ENCODE measurements around the gene NRG2.

Gene NRG2

GRCh38 chr5:139828207-139828895 lies 214.7 kb downstream of the NRG2 start:
- DNase-seq: no peak

GRCh38 chr5:139825690-139826089 lies 217.4 kb downstream of the NRG2 start:
- DNase-seq: no peak

GRCh38 chr5:139823757-139824355 lies 219.2 kb downstream of the NRG2 start:
- DNase-seq: no peak

- DNase-seq: no peak
Measured at GRCh38 chr5:139822553-139823425, 220.3 kb downstream of the NRG2 start.

GRCh38 chr5:139821806-139822552 lies 221.1 kb downstream of the NRG2 start:
- no peak for DNase-seq

GRCh38 chr5:139820606-139821005 lies 222.5 kb downstream of the NRG2 start:
- no peak for DNase-seq

- no peak for DNase-seq
Measured at GRCh38 chr5:139820130-139820529, 223.0 kb downstream of the NRG2 start.

GRCh38 chr5:139817970-139818369 lies 225.1 kb downstream of the NRG2 start:
- DNase-seq: no peak

- DNase-seq: no peak
Measured at GRCh38 chr5:139817362-139817761, 225.7 kb downstream of the NRG2 start.

- no peak for DNase-seq
Measured at GRCh38 chr5:139816566-139816965, 226.5 kb downstream of the NRG2 start.

GRCh38 chr5:139814704-139815280 lies 228.3 kb downstream of the NRG2 start:
- DNase-seq: no peak

- DNase-seq: no peak
Measured at GRCh38 chr5:139814191-139814601, 228.9 kb downstream of the NRG2 start.

GRCh38 chr5:139812836-139813805 lies 230.0 kb downstream of the NRG2 start:
- DNase-seq: no peak

- no peak for DNase-seq
Measured at GRCh38 chr5:139812323-139812722, 230.8 kb downstream of the NRG2 start.

GRCh38 chr5:139811274-139811607 lies 231.9 kb downstream of the NRG2 start:
- no peak for DNase-seq

GRCh38 chr5:139810341-139811273 lies 232.5 kb downstream of the NRG2 start:
- no peak for DNase-seq

GRCh38 chr5:139809331-139809810 lies 233.7 kb downstream of the NRG2 start:
- DNase-seq: no peak

- DNase-seq: no peak
Measured at GRCh38 chr5:139808481-139809330, 234.4 kb downstream of the NRG2 start.

GRCh38 chr5:139807647-139808030 lies 235.5 kb downstream of the NRG2 start:
- DNase-seq: no peak
